Measurements from ENCODE around the gene CFAP107.

The CFAP107 gene

DNA sequence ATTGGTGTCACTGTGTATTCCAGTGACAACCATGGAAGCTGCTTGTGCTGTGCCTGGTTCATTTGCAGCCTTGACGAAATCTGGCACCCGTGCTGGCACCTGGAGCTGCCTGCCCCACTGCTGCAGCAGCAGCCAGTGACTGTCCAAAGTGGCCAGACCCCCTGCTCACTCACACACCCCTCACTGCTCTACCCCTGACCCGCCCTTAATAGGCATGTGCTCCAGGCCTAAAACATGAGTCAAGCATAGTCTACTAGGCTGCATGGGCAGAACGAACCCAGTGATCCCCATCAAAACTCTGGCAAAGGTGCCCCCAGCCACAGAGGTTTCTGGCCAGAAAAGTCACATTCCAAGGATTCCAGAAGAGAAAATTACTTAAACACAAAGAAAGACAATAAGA is 52.9 kb downstream of the CFAP107 start:
- TF ChIP-seq, protein P1, sequence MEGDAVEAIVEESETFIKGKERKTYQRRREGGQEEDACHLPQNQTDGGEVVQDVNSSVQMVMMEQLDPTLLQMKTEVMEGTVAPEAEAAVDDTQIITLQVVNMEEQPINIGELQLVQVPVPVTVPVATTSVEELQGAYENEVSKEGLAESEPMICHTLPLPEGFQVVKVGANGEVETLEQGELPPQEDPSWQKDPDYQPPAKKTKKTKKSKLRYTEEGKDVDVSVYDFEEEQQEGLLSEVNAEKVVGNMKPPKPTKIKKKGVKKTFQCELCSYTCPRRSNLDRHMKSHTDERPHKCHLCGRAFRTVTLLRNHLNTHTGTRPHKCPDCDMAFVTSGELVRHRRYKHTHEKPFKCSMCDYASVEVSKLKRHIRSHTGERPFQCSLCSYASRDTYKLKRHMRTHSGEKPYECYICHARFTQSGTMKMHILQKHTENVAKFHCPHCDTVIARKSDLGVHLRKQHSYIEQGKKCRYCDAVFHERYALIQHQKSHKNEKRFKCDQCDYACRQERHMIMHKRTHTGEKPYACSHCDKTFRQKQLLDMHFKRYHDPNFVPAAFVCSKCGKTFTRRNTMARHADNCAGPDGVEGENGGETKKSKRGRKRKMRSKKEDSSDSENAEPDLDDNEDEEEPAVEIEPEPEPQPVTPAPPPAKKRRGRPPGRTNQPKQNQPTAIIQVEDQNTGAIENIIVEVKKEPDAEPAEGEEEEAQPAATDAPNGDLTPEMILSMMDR (IDR thresholded peaks at IDR 0.05; ENCODE audit: low read depth, low read length), result no peak
- no peak for DNase-seq (ENCODE audit: low read depth in 2 of 2)
- H3K4me3 ChIP-seq (replicated peaks in 1 of 2; ENCODE audit: low read depth in 2 of 2, low read length in 2 of 2), result no peak overlapping the region

DNA sequence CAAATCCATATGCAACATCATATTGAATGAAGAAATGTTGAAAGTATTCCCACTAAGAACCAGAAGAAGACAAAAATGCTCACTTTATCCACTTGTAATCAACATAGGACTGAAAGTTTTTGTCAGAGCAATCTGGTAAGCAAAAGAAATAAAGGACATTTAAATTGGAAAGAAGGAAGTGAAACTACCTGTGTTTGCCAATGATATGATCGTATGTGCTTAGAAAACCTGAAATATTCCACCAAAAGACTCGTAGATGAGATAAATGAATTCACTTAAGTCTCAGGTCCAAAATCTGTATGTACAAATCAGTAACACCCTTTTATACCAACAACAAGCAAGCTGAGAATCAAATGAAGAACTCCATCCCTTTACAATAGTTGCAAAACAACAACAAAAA is 53.7 kb downstream of the CFAP107 start:
- no peak overlapping the region for H3K4me3 ChIP-seq (replicated peaks in 1 of 2; ENCODE audit: low read depth in 2 of 2, low read length in 2 of 2)
- TF ChIP-seq, protein P1 (IDR thresholded peaks at IDR 0.05; ENCODE audit: low read depth, low read length), result no peak
- DNase-seq (ENCODE audit: low read depth in 2 of 2), result no peak

GRCh38 chr1:12809933-12810332 is 63.9 kb downstream of the CFAP107 start:
- TF ChIP-seq, protein P1 (IDR thresholded peaks at IDR 0.05; ENCODE audit: low read depth, low read length), result no peak
- no peak for DNase-seq (ENCODE audit: low read depth in 2 of 2)
- H3K4me3 ChIP-seq (replicated peaks in 1 of 2; ENCODE audit: low read depth in 2 of 2, low read length in 2 of 2), result no peak overlapping the region

- DNase-seq (ENCODE audit: low read depth in 2 of 2), result no peak
- TF ChIP-seq, protein P1 (IDR thresholded peaks at IDR 0.05; ENCODE audit: low read depth, low read length), result no peak
- H3K4me3 ChIP-seq (replicated peaks in 1 of 2; ENCODE audit: low read depth in 2 of 2, low read length in 2 of 2), result no peak overlapping the region
Observed at GRCh38 chr1:12810691-12811408, 64.8 kb downstream of the CFAP107 start.

GRCh38 chr1:12811409-12811784 is 65.4 kb downstream of the CFAP107 start:
- TF ChIP-seq, protein P1 (IDR thresholded peaks at IDR 0.05; ENCODE audit: low read depth, low read length), result no peak
- no peak overlapping the region for H3K4me3 ChIP-seq (replicated peaks in 1 of 2; ENCODE audit: low read depth in 2 of 2, low read length in 2 of 2)
- no peak for DNase-seq (ENCODE audit: low read depth in 2 of 2)

Data from cardiac fibroblast (primary cell).